ENCODE measurements around the gene MAGI3.
"Not testable (repeated sequence)": the region's sequence is repeated elsewhere in the genome, so short reads cannot be mapped to it uniquely, and the experiment has no call there.

Gene MAGI3

DNA sequence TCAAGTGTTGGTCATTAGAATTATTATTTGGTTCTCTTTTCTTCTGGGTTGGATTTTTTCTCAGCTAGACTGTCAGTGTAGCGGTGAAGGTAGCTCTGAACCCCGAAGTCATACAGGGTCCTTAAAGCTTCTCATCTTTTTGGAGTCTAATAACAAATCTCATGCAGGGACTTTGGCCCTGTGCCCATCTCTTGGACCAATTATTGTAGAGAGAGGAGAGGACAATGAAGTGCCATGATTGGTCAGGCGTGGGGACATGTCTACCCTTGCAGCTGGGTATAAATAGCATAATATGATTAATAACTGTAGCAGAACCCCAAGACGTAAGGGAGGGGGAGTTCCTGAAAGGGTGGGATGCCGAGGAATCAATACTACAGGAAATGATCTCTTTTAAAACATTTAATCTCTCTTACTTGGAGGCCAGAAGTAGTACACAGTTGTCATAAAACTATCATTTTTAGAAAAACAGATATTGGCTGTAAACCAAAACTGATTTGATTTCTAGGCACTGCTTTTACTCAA, 8.8 kb downstream of the MAGI3 start:
- DNase-seq (ENCODE audit: low read depth) = no peak

DNA sequence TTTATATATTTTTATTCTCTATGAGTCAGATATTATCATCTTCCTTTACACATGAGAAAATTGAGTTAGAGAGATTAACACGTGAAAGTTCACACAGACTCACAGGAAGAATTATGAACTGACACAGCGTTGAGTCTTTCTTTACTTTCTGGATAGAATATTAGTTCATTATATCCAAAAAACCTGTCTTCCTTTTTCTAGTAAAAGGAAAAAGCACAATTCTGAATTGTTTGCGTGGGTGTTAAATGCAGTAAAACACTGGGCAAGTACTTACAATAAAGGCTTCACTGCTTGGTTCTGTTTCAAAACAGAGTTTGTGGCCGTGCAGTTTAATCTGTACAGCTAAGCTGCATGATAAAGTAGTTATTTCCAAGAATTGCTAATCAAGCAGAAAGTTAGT, 10.8 kb downstream of the MAGI3 start:
- DNase-seq (ENCODE audit: low read depth) = no peak

DNA sequence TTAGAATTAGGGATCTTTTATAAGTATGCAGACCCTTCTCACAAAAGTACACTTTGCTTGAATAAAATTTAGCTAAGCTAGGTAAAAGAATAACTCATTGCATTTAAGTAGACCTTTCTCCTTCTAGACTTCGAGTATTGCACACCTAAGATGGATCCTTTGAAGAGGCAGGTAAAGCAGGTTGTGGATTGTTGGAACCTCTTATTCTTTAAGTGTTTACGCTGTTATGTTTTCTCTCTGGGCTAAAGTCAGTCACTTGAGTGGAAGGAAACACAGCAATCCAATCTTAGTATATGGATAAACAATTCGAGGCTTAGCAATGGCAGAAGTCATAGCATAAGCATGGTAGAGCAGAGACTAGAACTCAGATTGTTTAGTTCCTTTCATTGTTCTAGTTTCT, 11.4 kb downstream of the MAGI3 start:
- no peak for DNase-seq (ENCODE audit: low read depth)

DNA sequence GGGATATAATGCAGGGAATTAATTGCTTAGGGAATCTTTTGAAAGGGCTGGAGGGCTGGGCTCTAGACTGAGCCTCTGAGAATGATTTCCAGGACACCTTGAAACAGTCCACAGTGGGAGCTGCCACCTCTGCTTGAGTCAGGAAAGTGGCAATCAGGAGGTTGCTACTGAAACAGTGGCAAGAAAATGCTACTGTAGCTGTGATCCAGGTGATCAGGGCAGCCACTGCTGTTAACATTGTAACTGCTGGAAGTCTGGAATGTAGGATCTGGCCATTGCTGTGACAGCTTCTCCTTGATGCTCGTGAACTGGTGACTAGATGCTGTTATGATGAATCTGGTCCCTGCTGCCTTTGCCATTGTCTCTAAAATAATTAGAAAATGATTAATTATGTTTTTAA, 12.8 kb downstream of the MAGI3 start:
- no peak for DNase-seq (ENCODE audit: low read depth)

- DNase-seq (ENCODE audit: low read depth) = no peak
Measured at GRCh38 chr1:113405573-113405972, 15.3 kb downstream of the MAGI3 start.

- not testable (repeated sequence) for DNase-seq (ENCODE audit: low read depth)
Measured at GRCh38 chr1:113406149-113406548, 15.8 kb downstream of the MAGI3 start.

DNA sequence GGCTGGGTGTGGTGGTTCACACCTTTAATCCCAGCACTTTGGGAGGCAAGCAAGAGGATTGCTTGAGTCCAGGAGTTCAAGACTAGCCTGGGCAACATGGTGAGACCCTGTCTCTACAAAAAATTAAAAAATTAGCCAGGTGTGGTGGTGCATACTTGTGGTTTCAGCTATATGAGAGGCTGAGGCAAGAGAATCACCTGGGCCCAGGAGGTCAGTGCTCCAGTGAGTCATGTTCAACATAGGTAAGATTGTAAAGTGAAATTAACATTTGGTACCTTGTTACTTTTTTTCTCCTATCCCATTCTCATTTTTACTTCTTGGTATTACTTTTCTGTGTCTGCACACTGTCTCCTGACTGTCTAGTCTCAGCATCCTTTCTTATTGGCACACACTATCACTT, 19.0 kb downstream of the MAGI3 start:
- no peak for DNase-seq (ENCODE audit: low read depth)

DNA sequence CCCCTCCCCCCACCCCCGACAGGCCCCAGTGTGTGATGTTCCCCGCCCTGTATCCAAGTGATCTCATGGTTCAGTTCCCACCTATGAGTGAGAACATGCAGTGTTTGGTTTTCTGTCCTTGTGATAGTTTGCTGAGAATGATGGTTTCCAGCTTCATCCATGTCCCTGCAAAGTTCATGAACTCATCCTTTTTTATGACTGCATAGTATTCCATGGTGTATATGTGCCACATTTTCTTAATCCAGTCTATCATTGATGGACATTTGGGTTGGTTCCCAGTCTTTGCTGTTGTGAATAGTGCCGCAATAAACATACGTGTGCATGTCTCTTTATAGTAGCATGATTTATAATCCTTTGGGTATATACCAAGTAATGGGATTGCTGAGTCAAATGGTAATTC, 21.7 kb downstream of the MAGI3 start:
- DNase-seq (ENCODE audit: low read depth) = not testable (repeated sequence)

DNA sequence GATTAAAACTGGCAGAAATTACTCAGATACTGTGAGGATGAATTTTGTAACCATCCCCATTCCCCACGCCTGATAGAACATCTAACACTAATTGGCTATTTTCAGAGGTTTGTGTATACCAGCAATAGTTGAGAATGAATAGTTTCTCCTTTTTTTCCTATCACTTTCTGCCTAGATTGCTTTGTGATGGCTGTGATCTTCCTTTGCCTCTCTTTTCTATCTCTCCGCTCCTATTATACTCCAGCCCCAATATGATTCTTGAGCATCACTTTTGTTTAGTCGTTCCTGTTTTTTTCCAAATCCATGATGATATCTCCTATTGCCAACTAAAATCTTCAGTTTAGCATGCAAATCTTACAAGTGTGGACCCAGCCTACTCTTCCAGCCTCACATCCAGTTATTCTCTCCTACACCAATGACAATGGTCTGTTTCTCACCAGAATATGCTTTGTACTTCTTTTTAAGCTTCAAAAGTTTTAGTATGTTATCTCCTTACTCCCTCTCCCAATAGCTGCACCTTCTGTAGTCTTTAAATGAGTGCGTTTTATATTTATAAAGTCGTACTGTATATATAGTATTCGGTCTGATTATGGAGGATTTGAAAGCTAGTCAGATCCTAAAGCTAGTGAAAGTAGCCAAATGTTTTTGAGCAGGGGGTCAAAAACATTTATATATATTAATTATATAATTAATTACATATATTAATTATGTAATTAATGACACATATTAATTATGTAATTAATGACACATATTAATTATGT, 25.2 kb downstream of the MAGI3 start:
- DNase-seq (ENCODE audit: low read depth) = no peak

DNA sequence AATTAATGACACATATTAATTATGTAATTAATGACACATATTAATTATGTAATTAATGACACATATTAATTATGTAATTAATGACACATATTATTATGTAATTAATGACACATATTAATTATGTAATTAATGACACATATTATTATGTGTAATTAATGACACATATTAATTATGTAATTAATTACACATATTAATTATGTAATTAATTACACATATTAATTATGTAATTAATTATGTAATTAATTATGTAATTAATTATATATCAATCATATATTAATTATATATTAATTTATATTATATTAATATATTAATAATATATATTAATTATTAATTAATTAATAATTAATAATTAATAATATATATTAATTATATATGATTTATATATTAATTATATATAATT, 25.8 kb downstream of the MAGI3 start:
- DNase-seq (ENCODE audit: low read depth) = not testable (repeated sequence)

- DNase-seq (ENCODE audit: low read depth) = no peak
Measured at GRCh38 chr1:113416496-113416895, 26.2 kb downstream of the MAGI3 start.

GRCh38 chr1:113422315-113423068, 32.2 kb downstream of the MAGI3 start:
- no peak for DNase-seq (ENCODE audit: low read depth)

- DNase-seq (ENCODE audit: low read depth) = no peak
Measured at GRCh38 chr1:113423826-113424225, 33.5 kb downstream of the MAGI3 start.

DNA sequence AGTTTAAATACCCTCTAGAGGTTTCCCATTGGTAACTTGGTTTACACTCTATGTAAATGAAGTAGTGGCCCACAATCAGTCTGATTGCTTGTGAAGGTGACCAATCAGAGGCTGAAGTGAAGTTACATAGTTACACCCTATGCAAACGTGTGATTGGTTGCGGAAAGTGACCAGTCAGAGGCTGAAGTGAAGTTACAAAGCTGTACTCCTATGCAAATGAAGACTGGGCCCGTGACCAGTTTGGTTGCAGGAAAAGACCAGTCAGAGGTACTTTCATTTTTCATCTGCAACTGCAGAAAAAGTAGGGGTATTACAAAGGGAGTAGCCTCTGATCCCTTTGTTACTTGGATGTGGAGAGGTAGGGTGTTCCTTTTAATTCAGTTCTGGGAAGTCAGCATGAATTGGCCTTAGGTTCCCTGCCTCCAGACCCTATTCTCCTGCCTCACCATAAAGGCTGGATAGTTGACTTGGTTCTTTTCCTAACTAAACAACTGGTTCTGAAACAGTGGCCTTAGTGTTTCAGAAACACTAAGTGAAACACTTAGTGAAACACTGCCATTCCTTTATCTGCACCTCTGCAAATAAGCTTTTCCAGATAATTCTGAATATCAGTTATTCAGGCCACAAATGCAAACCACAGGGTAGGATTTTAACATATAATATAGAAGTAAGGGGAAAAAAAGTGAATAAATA, 39.3 kb downstream of the MAGI3 start:
- no peak for DNase-seq (ENCODE audit: low read depth)

DNA sequence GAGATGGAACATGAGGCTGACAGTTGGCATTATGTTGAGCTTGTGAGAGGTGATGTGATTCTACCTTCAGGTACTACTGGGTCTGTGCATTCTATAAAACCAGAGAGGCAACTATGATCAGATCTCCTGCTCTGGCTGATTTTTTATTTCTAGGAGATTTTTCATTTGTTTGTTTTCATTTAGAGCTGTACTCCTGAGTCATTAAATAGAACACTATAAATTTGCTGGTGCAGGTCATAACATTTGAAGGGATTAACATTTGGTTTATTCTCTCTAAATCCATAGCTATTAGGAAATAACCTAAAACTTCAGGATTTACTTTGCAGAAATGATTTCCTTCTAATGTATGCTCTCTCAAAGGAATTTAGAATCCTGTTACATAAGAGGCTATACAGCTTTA, 42.9 kb downstream of the MAGI3 start:
- no peak for DNase-seq (ENCODE audit: low read depth)

- no peak for DNase-seq (ENCODE audit: low read depth)
Measured at GRCh38 chr1:113434081-113434873, 44.0 kb downstream of the MAGI3 start.

DNA sequence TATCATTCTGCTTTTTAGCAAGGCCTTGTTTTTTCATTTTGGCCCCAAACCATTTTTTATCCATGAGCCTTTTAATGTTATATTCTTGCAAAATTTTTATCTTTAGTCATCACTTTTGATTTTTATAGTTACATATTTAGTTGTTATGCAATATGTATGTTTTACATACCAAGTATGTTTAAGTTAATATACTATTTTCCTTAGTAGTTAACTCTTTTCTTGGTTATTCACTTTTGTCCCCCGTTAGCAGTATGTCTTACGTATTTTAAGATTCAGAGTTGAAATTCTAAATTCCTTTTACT, 44.5 kb downstream of the MAGI3 start:
- no peak for DNase-seq (ENCODE audit: low read depth)

DNA sequence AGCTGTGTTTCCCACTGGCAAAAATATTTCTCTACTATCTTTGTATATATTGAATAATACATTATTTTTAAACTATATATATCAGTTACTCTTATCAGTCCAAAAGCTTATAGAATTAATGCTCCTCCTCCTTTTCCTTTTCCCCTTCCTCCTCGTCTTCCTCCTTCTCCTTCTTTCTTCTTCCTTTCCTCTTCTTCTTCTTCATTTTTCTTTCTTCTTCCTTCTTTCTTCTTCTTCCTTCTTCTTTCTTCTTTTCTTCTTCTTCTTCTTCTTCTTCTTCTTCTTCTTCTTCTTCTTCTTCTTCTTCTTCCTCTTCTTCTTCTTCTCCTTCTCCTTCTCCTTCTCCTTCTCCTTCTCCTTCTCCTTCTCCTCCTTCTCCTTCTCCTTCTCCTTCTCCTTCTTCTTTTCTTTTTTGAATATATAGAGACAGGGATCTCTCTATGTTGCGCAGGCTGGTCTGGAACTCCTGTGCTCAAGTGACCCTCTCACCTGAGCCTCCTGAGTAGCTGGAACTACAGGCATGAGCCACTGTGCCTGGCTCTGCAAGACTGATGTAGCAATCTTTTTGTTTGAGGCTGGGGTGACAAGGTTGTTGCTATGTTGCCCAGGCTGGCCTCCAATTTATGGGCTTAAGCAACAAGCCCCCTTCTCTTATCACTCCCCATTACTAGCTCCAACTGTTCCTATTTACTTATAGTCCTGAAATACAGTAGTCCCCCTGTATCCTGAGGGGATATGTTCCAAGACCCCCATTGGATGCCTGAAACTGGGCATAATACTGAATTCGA, 47.4 kb downstream of the MAGI3 start:
- DNase-seq (ENCODE audit: low read depth) = no peak

GRCh38 chr1:113438505-113439276, 48.4 kb downstream of the MAGI3 start:
- no peak for DNase-seq (ENCODE audit: low read depth)

- DNase-seq (ENCODE audit: low read depth) = no peak
Measured at GRCh38 chr1:113439277-113439670, 49.0 kb downstream of the MAGI3 start.

- DNase-seq (ENCODE audit: low read depth) = no peak
Measured at GRCh38 chr1:113442131-113442530, 51.8 kb downstream of the MAGI3 start.
